ENCODE measurements around the gene SLC15A3.

DNA sequence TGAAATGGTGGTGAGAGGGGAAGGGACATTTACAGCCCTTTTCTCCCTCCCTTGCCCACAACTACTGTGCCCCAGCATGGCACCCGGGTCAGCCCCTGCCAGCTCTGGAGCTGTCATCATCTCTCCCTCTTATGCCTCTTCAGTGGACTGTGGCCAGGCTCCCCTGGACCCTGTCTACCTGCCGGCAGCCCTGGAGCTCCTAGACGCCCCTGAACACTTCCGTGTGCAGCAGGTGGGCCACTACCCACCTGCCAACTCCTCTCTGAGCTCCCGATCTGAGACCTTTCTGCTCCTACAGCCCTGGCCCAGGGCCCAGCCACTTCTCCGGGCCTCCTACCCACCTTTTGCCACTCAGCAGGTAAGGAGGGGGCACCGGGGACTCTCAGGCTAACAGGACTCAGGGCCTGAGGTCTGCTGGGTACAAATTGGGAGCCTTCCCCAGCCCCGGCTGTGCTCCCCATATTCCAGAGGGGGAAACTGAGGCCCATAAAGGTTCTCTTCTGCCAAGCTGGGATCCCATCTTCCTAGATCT, 24.8 kb downstream of the SLC15A3 start:
- TF ChIP-seq POLR2A (IDR thresholded peaks at IDR 0.05), result no peak
- TF ChIP-seq, protein P1, sequence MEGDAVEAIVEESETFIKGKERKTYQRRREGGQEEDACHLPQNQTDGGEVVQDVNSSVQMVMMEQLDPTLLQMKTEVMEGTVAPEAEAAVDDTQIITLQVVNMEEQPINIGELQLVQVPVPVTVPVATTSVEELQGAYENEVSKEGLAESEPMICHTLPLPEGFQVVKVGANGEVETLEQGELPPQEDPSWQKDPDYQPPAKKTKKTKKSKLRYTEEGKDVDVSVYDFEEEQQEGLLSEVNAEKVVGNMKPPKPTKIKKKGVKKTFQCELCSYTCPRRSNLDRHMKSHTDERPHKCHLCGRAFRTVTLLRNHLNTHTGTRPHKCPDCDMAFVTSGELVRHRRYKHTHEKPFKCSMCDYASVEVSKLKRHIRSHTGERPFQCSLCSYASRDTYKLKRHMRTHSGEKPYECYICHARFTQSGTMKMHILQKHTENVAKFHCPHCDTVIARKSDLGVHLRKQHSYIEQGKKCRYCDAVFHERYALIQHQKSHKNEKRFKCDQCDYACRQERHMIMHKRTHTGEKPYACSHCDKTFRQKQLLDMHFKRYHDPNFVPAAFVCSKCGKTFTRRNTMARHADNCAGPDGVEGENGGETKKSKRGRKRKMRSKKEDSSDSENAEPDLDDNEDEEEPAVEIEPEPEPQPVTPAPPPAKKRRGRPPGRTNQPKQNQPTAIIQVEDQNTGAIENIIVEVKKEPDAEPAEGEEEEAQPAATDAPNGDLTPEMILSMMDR (IDR thresholded peaks at IDR 0.05), result no peak
- TF ChIP-seq POLR2AphosphoS5 (IDR thresholded peaks at IDR 0.05), result no peak
